Testis (tissue), 2 donors: Measurements from ENCODE around the gene HOXA10.

Experiments used
- POLR2A ChIP-seq: fragments of 450-650 bp; IDR thresholded peaks from one replicate; pipeline ENCODE4 v1.6.1; 2017; ENCODE audit warnings: antibody characterized with exemption, mild to moderate bottlenecking, moderate library complexity
- TF ChIP-seq, protein P1 (sequence below), 3 experiments: fragments of 450-650 bp in 2 of 3; fragments of 200-600 bp in 1 of 3; sonication (generic) in 1 of 3; IDR thresholded peaks; one replicate each; pipeline ENCODE4 v1.5.1; 2016 to 2019; ENCODE audit warnings: antibody characterized with exemption in 3 of 3, mild to moderate bottlenecking in 2 of 3, moderate library complexity in 1 of 3

DNA sequence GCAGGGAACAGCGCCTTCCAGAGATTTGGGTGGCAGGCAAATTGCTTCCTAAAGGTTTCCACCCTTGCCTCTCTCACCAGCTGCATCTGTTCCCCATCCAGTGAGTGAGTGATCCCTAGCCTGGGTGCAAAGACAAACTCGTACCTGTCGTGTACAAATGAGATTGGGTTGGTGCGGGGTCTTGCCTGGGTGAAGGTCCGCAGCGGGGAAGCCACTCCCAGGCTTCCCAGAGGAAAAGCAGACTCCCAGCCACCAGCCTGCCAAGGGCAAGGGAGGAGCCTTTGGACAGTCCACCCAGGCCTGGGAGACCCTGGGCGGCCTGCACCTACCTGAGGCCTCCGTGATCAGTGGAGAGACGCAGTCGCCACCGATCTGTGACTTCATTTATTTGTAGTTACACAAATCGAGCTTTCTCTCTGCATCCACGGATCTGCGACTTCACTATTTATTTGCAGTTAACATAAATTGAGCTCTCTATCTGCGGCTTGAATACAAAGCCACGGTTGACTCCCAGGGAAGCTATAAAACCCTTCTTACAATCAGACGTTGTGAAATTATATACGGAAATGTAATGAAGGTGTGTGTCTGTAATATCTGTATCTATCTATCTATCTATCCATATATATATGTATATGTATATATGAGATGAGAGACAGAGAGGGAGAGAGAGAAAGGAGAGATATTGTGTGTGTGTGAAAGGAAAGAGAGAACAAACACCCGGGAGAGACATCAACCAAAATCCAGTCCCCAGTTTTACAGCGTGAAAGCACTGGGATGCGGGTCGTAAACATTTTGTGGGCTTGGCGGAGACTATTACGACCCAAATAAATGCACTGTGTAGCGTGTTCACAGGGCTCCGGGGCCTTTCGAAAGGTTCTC lies 14.6 kb downstream of the HOXA10 start:
- no peak for TF ChIP-seq POLR2A
- TF ChIP-seq, protein P1, sequence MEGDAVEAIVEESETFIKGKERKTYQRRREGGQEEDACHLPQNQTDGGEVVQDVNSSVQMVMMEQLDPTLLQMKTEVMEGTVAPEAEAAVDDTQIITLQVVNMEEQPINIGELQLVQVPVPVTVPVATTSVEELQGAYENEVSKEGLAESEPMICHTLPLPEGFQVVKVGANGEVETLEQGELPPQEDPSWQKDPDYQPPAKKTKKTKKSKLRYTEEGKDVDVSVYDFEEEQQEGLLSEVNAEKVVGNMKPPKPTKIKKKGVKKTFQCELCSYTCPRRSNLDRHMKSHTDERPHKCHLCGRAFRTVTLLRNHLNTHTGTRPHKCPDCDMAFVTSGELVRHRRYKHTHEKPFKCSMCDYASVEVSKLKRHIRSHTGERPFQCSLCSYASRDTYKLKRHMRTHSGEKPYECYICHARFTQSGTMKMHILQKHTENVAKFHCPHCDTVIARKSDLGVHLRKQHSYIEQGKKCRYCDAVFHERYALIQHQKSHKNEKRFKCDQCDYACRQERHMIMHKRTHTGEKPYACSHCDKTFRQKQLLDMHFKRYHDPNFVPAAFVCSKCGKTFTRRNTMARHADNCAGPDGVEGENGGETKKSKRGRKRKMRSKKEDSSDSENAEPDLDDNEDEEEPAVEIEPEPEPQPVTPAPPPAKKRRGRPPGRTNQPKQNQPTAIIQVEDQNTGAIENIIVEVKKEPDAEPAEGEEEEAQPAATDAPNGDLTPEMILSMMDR (IDR thresholded peaks at IDR 0.05), result no peak
